T-helper 1 cell treated with Interleukin-12 subunit alpha and Interleukin-12 subunit beta and Interleukin-4 antibody, amounts not matched to agents 30 μg/mL and 1 μg/mL, for 36 hours (primary cell): ENCODE data around the gene SGCD.

Source experiments
- H3K27ac Mint-ChIP-seq: one replicate; pipeline ENCODE4 v1.8.0; 2021; ENCODE audit warnings: mild to moderate bottlenecking, mixed read lengths
- H3K27me3 Mint-ChIP-seq: one replicate; pipeline ENCODE4 v1.8.0; 2021; ENCODE audit warnings: low read depth, mixed read lengths
- H3K36me3 Mint-ChIP-seq: one replicate; pipeline ENCODE4 v1.8.0; 2021; ENCODE audit warnings: low read depth, mixed read lengths
- H3K4me1 Mint-ChIP-seq: one replicate; pipeline ENCODE4 v1.8.0; 2021; ENCODE audit warnings: low read depth, mixed read lengths
- H3K4me3 Mint-ChIP-seq: one replicate; pipeline ENCODE4 v1.8.0; 2021; ENCODE audit warnings: mild to moderate bottlenecking, moderate library complexity, mixed read lengths
- H3K9me3 Mint-ChIP-seq: one replicate; pipeline ENCODE4 v1.8.0; 2021; ENCODE audit warnings: mixed read lengths

Gene SGCD

GRCh38 chr5:156435101-156435500 is 108.1 kb downstream of the SGCD start:
- H3K27me3 Mint-ChIP-seq, result peaks cover 35% of the 10 kb centered on the region
- H3K9me3 Mint-ChIP-seq, result no peaks in the 10 kb centered on the region
- H3K4me3 Mint-ChIP-seq, result no peak overlapping the region
- peaks cover 3% of the 10 kb centered on the region for H3K4me1 Mint-ChIP-seq
- H3K36me3 Mint-ChIP-seq, result no peaks in the 10 kb centered on the region
- no peak overlapping the region for H3K27ac Mint-ChIP-seq

- H3K4me3 Mint-ChIP-seq, result no peak overlapping the region
These were observed 111.1 kb downstream of the SGCD start for GRCh38 chr5:156438076-156438475.

GRCh38 chr5:156444753-156445291 is 117.9 kb downstream of the SGCD start:
- H3K27ac Mint-ChIP-seq, result no peak overlapping the region
- no peaks in the 10 kb centered on the region for H3K36me3 Mint-ChIP-seq
- H3K4me3 Mint-ChIP-seq, result no peak overlapping the region
- peaks cover 40% of the 10 kb centered on the region for H3K27me3 Mint-ChIP-seq
- H3K4me1 Mint-ChIP-seq, result no peaks in the 10 kb centered on the region
- H3K9me3 Mint-ChIP-seq, result no peaks in the 10 kb centered on the region

More at GRCh38 chr5:156438076-156438475, 111.1 kb downstream of the SGCD start:
- Mint-ChIP-seq H3K27ac (no peak overlapping the region), H3K27me3 (peaks cover 29% of the 10 kb centered on the region), H3K36me3 (no peaks in the 10 kb centered on the region), H3K4me1 (no peaks in the 10 kb centered on the region), H3K9me3 (no peaks in the 10 kb centered on the region)

- H3K9me3 Mint-ChIP-seq, result no peaks in the 10 kb centered on the region
- H3K4me3 Mint-ChIP-seq, result no peak overlapping the region
- H3K27ac Mint-ChIP-seq, result no peak overlapping the region
- no peaks in the 10 kb centered on the region for H3K4me1 Mint-ChIP-seq
- H3K36me3 Mint-ChIP-seq, result no peaks in the 10 kb centered on the region
- peaks cover 36% of the 10 kb centered on the region for H3K27me3 Mint-ChIP-seq
These were observed 119.6 kb downstream of the SGCD start for GRCh38 chr5:156446526-156446925.

GRCh38 chr5:156450778-156451177 is 123.8 kb downstream of the SGCD start:
- Mint-ChIP-seq H3K4me1 (no peaks in the 10 kb centered on the region), H3K27me3 (peaks cover 38% of the 10 kb centered on the region), H3K36me3 (no peaks in the 10 kb centered on the region), H3K9me3 (no peaks in the 10 kb centered on the region), H3K4me3 (no peak overlapping the region), H3K27ac (no peak overlapping the region)

GRCh38 chr5:156451505-156451904 is 124.5 kb downstream of the SGCD start:
- H3K27me3 Mint-ChIP-seq, result peaks cover 39% of the 10 kb centered on the region
- no peak overlapping the region for H3K4me3 Mint-ChIP-seq
- no peaks in the 10 kb centered on the region for H3K4me1 Mint-ChIP-seq

GRCh38 chr5:156456857-156457256 is 129.9 kb downstream of the SGCD start:
- Mint-ChIP-seq H3K9me3 (no peaks in the 10 kb centered on the region), H3K27ac (no peak overlapping the region), H3K4me3 (no peak overlapping the region), H3K4me1 (no peaks in the 10 kb centered on the region), H3K27me3 (peaks cover 36% of the 10 kb centered on the region), H3K36me3 (no peaks in the 10 kb centered on the region)

More at GRCh38 chr5:156451505-156451904, 124.5 kb downstream of the SGCD start:
- Mint-ChIP-seq H3K36me3 (no peaks in the 10 kb centered on the region), H3K9me3 (no peaks in the 10 kb centered on the region), H3K27ac (no peak overlapping the region)

GRCh38 chr5:156459812-156460385 is 132.9 kb downstream of the SGCD start:
- Mint-ChIP-seq H3K9me3 (no peaks in the 10 kb centered on the region), H3K27me3 (peaks cover 28% of the 10 kb centered on the region), H3K36me3 (no peaks in the 10 kb centered on the region), H3K4me1 (no peaks in the 10 kb centered on the region), H3K4me3 (no peak overlapping the region), H3K27ac (no peak overlapping the region)

- Mint-ChIP-seq H3K4me1 (no peaks in the 10 kb centered on the region), H3K27me3 (peaks cover 28% of the 10 kb centered on the region), H3K36me3 (no peaks in the 10 kb centered on the region), H3K9me3 (no peaks in the 10 kb centered on the region), H3K27ac (no peak overlapping the region), H3K4me3 (no peak overlapping the region)
These were observed 133.5 kb downstream of the SGCD start for GRCh38 chr5:156460471-156460870.

- no peak overlapping the region for H3K4me3 Mint-ChIP-seq
- peaks cover under 1% of the 10 kb centered on the region for H3K9me3 Mint-ChIP-seq
- no peaks in the 10 kb centered on the region for H3K4me1 Mint-ChIP-seq
- no peaks in the 10 kb centered on the region for H3K36me3 Mint-ChIP-seq
- no peak overlapping the region for H3K27ac Mint-ChIP-seq
- H3K27me3 Mint-ChIP-seq, result peaks cover 6% of the 10 kb centered on the region
These were observed 139.9 kb downstream of the SGCD start for GRCh38 chr5:156466871-156467270.

GRCh38 chr5:156469636-156470035 is 142.7 kb downstream of the SGCD start:
- Mint-ChIP-seq H3K4me3 (no peak overlapping the region), H3K9me3 (peaks cover 3% of the 10 kb centered on the region)

GRCh38 chr5:156471893-156472292 is 144.9 kb downstream of the SGCD start:
- H3K9me3 Mint-ChIP-seq, result peaks cover 3% of the 10 kb centered on the region

More at GRCh38 chr5:156469636-156470035, 142.7 kb downstream of the SGCD start:
- no peaks in the 10 kb centered on the region for H3K27me3 Mint-ChIP-seq
- no peaks in the 10 kb centered on the region for H3K4me1 Mint-ChIP-seq
- no peak overlapping the region for H3K27ac Mint-ChIP-seq
- H3K36me3 Mint-ChIP-seq, result no peaks in the 10 kb centered on the region

GRCh38 chr5:156473269-156473908 is 146.4 kb downstream of the SGCD start:
- Mint-ChIP-seq H3K36me3 (no peaks in the 10 kb centered on the region), H3K27me3 (peaks cover 11% of the 10 kb centered on the region), H3K4me1 (no peaks in the 10 kb centered on the region), H3K4me3 (no peak overlapping the region), H3K27ac (no peak overlapping the region), H3K9me3 (peaks cover 3% of the 10 kb centered on the region)

More at GRCh38 chr5:156471893-156472292, 144.9 kb downstream of the SGCD start:
- Mint-ChIP-seq H3K4me3 (no peak overlapping the region), H3K36me3 (no peaks in the 10 kb centered on the region), H3K4me1 (no peaks in the 10 kb centered on the region), H3K27me3 (peaks cover 6% of the 10 kb centered on the region), H3K27ac (no peak overlapping the region)

GRCh38 chr5:156474251-156474650 is 147.3 kb downstream of the SGCD start:
- Mint-ChIP-seq H3K27me3 (peaks cover 11% of the 10 kb centered on the region), H3K4me1 (no peaks in the 10 kb centered on the region), H3K27ac (no peak overlapping the region), H3K9me3 (peaks cover 3% of the 10 kb centered on the region), H3K4me3 (no peak overlapping the region), H3K36me3 (no peaks in the 10 kb centered on the region)
